Fibroblast of peridontal ligament (primary cell): ENCODE results near the gene ZGLP1.
A peak's percentile ranks its signal among the peaks of the same experiment; 100 is the strongest.

Experiments used
- DNase-seq: peaks from one replicate; pipeline ENCODE4 v3.0.0-alpha.2; 2010; ENCODE audit errors: extremely low read depth

Gene ZGLP1

GRCh38 chr19:10327793-10328192 is 18.2 kb upstream of the ZGLP1 start:
- no peak for DNase-seq

- no peak for DNase-seq
These were observed 16.1 kb upstream of the ZGLP1 start for GRCh38 chr19:10325732-10326131.

- DNase-seq, result no peak
These were observed 12.5 kb upstream of the ZGLP1 start for GRCh38 chr19:10321874-10322835.

- no peak for DNase-seq
These were observed 11.8 kb upstream of the ZGLP1 start for GRCh38 chr19:10321417-10321797.

- DNase-seq, result no peak
These were observed 11.2 kb upstream of the ZGLP1 start for GRCh38 chr19:10320602-10321416.

GRCh38 chr19:10318807-10319682 is 9.4 kb upstream of the ZGLP1 start:
- no peak for DNase-seq

- no peak for DNase-seq
These were observed 8.3 kb upstream of the ZGLP1 start for GRCh38 chr19:10317857-10318462.

- DNase-seq, result no peak
These were observed 7.6 kb upstream of the ZGLP1 start for GRCh38 chr19:10317045-10317856.

GRCh38 chr19:10316229-10317044 is 6.8 kb upstream of the ZGLP1 start:
- no peak for DNase-seq

- peak; percentile 74 for DNase-seq
These were observed 6.0 kb upstream of the ZGLP1 start, which contains the start of gene FDX2 for GRCh38 chr19:10315335-10316214. FDX2 (minus strand) TSS chr19:10316015; CDS start chr19:10315996, 19 bp downstream.

- no peak for DNase-seq
These were observed 3.3 kb downstream of the ZGLP1 start for GRCh38 chr19:10306327-10306726.

GRCh38 chr19:10305139-10305806 is 4.3 kb downstream of the ZGLP1 start:
- DNase-seq, result no peak

GRCh38 chr19:10299545-10300458 is 9.8 kb downstream of the ZGLP1 start:
- DNase-seq, result no peak

GRCh38 chr19:10295847-10296591 is 13.6 kb downstream of the ZGLP1 start:
- no peak for DNase-seq

- DNase-seq, result no peak
These were observed 14.2 kb downstream of the ZGLP1 start for GRCh38 chr19:10295305-10295846.

GRCh38 chr19:10294368-10294697 is 15.3 kb downstream of the ZGLP1 start:
- no peak for DNase-seq
